ENCODE results near the gene GALNT2.

GRCh38 chr1:230210981-230211336 is 143.9 kb downstream of the GALNT2 start:
- TF ChIP-seq EZH2 (optimal IDR thresholded peaks at IDR 0.05; ENCODE audit: low read depth, low read length) (no peak), CTCF (IDR thresholded peaks at IDR 0.05; ENCODE audit: low read length) (no peak)

Data from MM.1S (cell line).